Measurements from ENCODE around the gene ASCC3. TPM values are rescaled to one million over a fixed set of nuclear protein-coding genes. Genes with fewer than 3 reads are reported as not detected.
A peak's percentile ranks its signal among the peaks of the same experiment; 100 is the strongest.

ASCC3 gene
- total and polyA plus RNA-seq, 12 donors: 3.1 to 46.2 (median 32.4) TPM

DNA sequence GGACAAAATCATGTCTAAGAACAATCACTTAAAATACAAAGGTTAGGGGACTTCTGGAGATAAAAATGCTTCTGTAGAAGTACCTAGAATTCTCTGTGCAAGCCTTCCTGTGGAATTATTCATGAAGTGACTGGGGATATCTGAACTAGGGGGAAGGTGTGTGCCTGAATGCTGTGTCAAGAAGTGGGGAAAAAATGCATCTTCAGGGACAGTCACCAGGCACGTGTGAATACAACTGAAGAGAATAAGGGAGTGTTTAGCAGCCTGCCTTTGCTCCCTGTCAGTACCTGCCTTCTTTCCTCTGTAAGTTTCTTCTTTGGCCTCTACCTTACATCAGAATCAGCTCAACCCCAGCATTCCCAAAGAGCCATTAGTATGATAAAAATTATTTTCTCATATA, 201.0 kb downstream of the ASCC3 start:
- Histone ChIP-seq H3K9me3 (replicated peaks in 1 of 3) (no peaks in the 10 kb centered on the region), H3K36me3 (replicated peaks in 1 of 2) (no peaks in the 10 kb centered on the region), H3K4me3 (no peak overlapping the region), H3K27ac (no peak overlapping the region), H3K27me3 (no peaks in the 10 kb centered on the region), H3K4me1 (replicated peaks in 1 of 2) (no peaks in the 10 kb centered on the region)
- intact Hi-C loops (cut with DNase I): no loop called here
- WGBS, 4 donors: 70 to 90% (median 79%) methylated on average over 1 of the region's 1 CpG
- no peak for TF ChIP-seq POLR2A (IDR thresholded peaks at IDR 0.05)
- TF ChIP-seq, protein P1, sequence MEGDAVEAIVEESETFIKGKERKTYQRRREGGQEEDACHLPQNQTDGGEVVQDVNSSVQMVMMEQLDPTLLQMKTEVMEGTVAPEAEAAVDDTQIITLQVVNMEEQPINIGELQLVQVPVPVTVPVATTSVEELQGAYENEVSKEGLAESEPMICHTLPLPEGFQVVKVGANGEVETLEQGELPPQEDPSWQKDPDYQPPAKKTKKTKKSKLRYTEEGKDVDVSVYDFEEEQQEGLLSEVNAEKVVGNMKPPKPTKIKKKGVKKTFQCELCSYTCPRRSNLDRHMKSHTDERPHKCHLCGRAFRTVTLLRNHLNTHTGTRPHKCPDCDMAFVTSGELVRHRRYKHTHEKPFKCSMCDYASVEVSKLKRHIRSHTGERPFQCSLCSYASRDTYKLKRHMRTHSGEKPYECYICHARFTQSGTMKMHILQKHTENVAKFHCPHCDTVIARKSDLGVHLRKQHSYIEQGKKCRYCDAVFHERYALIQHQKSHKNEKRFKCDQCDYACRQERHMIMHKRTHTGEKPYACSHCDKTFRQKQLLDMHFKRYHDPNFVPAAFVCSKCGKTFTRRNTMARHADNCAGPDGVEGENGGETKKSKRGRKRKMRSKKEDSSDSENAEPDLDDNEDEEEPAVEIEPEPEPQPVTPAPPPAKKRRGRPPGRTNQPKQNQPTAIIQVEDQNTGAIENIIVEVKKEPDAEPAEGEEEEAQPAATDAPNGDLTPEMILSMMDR (IDR thresholded peaks at IDR 0.05): no peak
- no peak for DNase-seq

DNA sequence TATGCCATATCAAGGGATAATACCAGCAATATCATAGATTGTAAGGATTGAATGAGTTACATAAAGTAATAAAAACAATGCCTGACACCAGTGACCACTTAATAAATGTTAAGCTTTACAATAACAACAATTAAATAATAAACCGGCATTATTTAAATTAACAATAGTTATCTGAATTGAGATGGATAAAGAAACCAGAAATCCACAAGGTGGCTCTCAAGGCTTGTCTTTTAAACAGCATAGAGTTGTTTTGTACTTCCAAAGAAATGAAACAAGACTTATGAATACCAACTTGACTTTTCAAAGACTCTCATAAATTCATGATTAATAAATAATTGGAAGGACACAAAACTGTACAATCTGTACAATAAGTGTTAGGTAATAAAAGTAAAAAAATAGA, 203.1 kb downstream of the ASCC3 start:
- Histone ChIP-seq H3K27me3 (no peaks in the 10 kb centered on the region), H3K4me3 (no peak overlapping the region), H3K4me1 (replicated peaks in 1 of 2) (no peaks in the 10 kb centered on the region), H3K9me3 (replicated peaks in 1 of 3) (no peaks in the 10 kb centered on the region), H3K27ac (no peak overlapping the region), H3K36me3 (replicated peaks in 1 of 2) (no peaks in the 10 kb centered on the region)
- DNase-seq: no peak
- 62 to 80% (median 70%) methylated on average over 1 of the region's 1 CpG for WGBS, 4 donors
- TF ChIP-seq, protein P1 (IDR thresholded peaks at IDR 0.05): peak in 1 of 6 experiments; percentile 18
- no peak for TF ChIP-seq POLR2A (IDR thresholded peaks at IDR 0.05)
- intact Hi-C loops (cut with DNase I): no loop called here

DNA sequence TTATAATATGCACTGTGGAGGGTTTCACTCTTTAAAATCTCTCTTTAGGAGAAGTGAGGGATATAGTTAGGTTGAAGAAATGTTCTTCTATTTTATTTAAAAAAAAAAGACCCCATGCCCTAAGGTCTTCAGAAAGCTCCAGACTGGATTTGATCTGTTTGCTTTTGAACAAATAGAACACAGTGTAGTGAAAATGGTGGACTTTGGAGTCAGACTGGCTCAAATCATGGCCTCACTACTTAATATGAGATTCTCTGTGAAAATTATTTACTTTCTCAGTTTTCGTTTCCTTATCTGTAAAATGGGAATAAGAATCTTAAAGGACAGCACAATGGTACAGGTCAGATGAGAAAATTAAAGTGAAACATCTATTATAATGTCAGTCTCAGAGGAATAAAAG, 203.9 kb downstream of the ASCC3 start:
- DNase-seq: no peak
- H3K9me3 ChIP-seq (replicated peaks in 1 of 3): no peaks in the 10 kb centered on the region
- 94 to 100% (median 97%) methylated on average over 1 of the region's 1 CpG for WGBS, 4 donors
- no peaks in the 10 kb centered on the region for H3K36me3 ChIP-seq (replicated peaks in 1 of 2)
- H3K27me3 ChIP-seq: no peaks in the 10 kb centered on the region
- intact Hi-C loops (cut with DNase I): no loop called here
- H3K27ac ChIP-seq: no peak overlapping the region
- no peak overlapping the region for H3K4me3 ChIP-seq
- TF ChIP-seq, protein P1 (IDR thresholded peaks at IDR 0.05): no peak
- no peak for TF ChIP-seq POLR2A (IDR thresholded peaks at IDR 0.05)
- no peaks in the 10 kb centered on the region for H3K4me1 ChIP-seq (replicated peaks in 1 of 2)

DNA sequence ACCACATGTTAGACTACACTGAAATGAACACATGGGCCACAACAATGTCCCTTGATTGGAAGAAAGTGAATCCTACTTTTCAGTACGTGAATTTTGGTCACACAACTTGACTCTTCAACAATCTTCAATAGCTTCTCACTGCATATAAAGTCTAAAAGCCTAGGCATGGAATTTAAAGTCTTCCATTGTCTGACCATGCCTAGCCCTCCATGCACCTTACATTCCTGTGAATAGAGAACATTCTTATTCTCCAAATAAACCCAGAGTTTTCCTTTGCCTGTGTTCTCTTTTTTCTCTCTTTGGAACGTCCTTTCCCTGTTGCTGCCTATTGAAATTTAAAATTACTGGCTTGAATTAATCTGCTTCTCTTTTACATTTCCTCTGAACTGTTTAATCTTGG, 207.5 kb downstream of the ASCC3 start:
- H3K4me1 ChIP-seq (replicated peaks in 1 of 2): no peaks in the 10 kb centered on the region
- H3K27ac ChIP-seq: no peak overlapping the region
- H3K27me3 ChIP-seq: no peaks in the 10 kb centered on the region
- 91 to 98% (median 95%) methylated on average over 2 of the region's 2 CpGs for WGBS, 4 donors
- TF ChIP-seq POLR2A (IDR thresholded peaks at IDR 0.05): no peak
- TF ChIP-seq, protein P1 (IDR thresholded peaks at IDR 0.05): no peak
- H3K9me3 ChIP-seq (replicated peaks in 1 of 3): no peaks in the 10 kb centered on the region
- no peak overlapping the region for H3K4me3 ChIP-seq
- H3K36me3 ChIP-seq (replicated peaks in 1 of 2): no peaks in the 10 kb centered on the region
- intact Hi-C loops (cut with DNase I): no loop called here
- DNase-seq: no peak

All from adrenal gland (tissue), 12 donors.